Choroid plexus epithelial cell (primary cell): ENCODE data around the gene KBTBD6.

Experiments
- DNase-seq: peaks from one replicate; pipeline ENCODE4 v3.0.0-alpha.2; 2010; ENCODE audit warnings: low read depth
- H3K4me3 ChIP-seq: 2 replicates; pipeline ENCODE4 v1.5.1; 2011; ENCODE audit warnings: low read depth, mild to moderate bottlenecking, control low read depth, low read length, moderate library complexity
- TF ChIP-seq, protein P1 (sequence below): conservative IDR thresholded peaks from 2 replicates; pipeline ENCODE4 v1.5.1; 2011; ENCODE audit warnings: low read depth, mild to moderate bottlenecking, control low read depth, inconsistent platforms, low read length, moderate library complexity

KBTBD6 gene

DNA sequence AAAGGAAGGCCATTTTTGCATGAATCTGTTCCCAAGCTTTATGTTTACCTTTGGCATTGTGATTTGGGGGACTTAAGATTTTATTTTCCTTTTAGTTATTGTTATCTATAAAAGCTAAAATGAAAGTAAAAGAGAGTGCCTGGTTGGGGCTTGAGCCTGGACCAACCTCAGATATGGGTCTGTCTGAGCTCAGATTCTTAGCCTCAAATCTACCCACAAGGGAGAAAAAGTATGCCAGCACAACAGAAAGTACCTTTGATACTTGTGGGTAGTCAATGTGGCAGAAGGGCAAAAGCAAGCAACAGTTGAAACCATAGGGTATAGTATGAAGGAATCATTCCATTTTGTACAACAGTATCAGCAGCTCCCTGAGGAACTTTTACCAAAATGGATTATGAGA is 26.6 kb upstream of the KBTBD6 start:
- no peak for DNase-seq
- TF ChIP-seq, protein P1, sequence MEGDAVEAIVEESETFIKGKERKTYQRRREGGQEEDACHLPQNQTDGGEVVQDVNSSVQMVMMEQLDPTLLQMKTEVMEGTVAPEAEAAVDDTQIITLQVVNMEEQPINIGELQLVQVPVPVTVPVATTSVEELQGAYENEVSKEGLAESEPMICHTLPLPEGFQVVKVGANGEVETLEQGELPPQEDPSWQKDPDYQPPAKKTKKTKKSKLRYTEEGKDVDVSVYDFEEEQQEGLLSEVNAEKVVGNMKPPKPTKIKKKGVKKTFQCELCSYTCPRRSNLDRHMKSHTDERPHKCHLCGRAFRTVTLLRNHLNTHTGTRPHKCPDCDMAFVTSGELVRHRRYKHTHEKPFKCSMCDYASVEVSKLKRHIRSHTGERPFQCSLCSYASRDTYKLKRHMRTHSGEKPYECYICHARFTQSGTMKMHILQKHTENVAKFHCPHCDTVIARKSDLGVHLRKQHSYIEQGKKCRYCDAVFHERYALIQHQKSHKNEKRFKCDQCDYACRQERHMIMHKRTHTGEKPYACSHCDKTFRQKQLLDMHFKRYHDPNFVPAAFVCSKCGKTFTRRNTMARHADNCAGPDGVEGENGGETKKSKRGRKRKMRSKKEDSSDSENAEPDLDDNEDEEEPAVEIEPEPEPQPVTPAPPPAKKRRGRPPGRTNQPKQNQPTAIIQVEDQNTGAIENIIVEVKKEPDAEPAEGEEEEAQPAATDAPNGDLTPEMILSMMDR, result no peak
- H3K4me3 ChIP-seq, result no peak overlapping the region

DNA sequence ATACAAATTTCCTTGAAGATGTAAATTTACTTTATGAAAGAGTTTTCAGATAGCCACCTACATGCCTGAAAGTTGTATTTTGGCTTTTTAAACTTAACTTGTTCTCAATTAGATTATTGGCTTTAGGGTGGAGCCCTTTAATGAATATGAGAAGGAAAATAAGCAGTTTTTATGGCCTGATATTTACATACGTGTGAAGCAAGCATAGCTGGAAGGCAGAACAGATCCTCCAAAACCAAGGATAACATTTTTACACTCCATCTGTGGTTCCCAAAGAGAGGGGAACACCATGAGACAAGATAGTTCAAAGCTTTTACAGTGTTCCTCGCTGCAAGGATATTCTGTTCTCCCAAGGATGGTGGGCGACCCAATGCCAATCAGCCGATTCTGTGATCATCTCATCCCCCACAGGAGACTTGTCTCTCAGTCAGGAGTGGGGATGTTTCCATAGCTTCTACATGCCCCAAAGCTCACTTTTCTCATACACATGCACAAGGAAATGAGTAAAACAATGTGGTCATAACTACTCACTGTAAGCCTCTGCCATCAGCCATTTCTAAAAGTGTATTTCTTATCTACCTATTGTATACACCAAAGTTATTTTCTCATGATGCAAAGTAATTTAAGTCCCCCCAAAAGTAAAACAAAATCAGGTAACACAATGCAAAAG is 24.6 kb upstream of the KBTBD6 start:
- no peak for DNase-seq
- TF ChIP-seq, protein P1, result no peak
- no peak overlapping the region for H3K4me3 ChIP-seq

DNA sequence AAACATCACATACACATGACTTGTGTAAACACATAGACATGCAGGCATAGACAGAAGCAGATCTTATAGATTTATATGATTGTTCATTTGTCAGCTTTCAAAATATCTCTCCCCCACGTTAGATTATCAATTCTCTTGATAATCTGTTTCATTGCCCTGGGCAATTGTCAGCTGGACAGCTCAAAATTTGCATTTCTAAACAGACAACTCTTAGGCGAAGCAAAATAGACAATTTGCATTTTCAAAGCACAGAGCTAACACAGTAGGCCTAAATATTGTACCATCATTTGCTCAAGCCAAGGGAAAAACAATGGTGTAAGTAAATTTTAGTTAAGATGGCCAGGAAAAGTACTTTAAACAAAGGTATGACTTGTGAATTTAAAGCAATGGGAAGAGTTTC is 24.0 kb upstream of the KBTBD6 start:
- TF ChIP-seq, protein P1, result no peak
- no peak overlapping the region for H3K4me3 ChIP-seq
- DNase-seq, result no peak

DNA sequence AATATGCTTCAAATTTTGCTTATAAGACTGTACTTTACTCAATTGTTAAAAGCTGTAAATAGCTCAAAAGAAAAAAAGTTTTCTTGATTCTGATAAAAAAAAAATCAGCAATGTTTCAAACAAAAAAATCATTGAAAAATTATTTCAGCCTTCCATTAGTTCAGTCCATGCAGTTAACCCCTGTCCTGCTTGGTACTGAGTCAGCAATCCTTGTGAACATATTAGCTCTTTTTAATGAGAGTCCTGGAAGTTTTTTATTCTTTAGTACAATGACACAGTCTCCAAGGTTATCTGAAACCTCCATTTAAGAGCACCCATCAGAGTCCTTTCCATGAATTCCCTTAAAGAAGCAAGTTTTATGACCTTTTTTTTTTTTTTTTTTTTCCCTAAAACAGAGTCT is 21.4 kb upstream of the KBTBD6 start:
- no peak overlapping the region for H3K4me3 ChIP-seq
- no peak for DNase-seq
- TF ChIP-seq, protein P1, result no peak

DNA sequence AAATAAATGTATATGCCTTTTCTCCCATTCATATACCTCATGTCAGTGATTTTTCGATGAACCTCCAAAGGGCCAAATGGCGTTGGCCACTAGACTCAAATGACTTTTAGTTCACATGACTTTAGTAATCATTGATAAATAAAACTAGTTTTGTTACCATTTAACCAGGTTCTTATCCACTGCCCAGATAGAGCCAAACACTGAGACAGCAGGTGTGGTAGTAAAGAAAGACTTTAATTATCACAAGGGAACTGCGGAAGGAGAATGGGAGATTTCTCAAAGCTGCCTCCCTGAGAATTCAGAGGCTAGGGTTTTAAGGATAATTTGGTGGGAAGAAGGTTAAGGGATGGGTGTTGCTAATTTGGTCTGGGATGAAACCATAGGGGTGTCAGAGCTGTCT is 19.4 kb upstream of the KBTBD6 start:
- no peak for DNase-seq
- H3K4me3 ChIP-seq, result no peak overlapping the region
- TF ChIP-seq, protein P1, result no peak

DNA sequence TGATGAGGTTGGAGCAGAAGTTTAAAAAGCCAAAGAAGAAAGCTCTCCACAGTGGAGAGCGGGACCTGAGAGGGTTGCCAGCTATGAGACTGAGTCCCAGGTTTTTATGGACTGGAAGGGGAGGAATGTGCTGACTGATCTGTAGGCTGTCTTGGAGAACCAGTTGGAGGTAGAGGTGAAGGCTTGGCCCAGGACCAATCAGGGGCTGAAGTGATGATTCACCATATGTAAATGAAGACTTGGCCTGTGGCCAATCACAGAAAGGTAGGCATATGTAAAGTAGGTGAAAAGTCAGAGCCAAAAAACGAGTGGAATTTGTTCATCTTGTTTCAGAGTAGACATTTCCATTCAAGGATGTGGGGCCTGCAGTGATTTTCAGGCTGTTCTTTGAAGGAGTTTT is 17.5 kb upstream of the KBTBD6 start:
- TF ChIP-seq, protein P1, result no peak

More for the DNA sequence above, 17.5 kb upstream of the KBTBD6 start:
- no peak for DNase-seq
- H3K4me3 ChIP-seq, result no peak overlapping the region
